HG02852 (cell line): ENCODE measurements around the gene MINK1.
"Not testable (repeated sequence)": the region's sequence is repeated elsewhere in the genome, so short reads cannot be mapped to it uniquely, and the experiment has no call there.

Experiments used
- ATAC-seq: cut with Tn5 transposase; IDR thresholded peaks from one replicate; pipeline ENCODE4 v1.9.1; 2021; ENCODE audit warnings: mild to moderate bottlenecking, moderate library complexity; ENCODE audit not compliant: unreplicated experiment

The MINK1 gene

GRCh38 chr17:4926577-4927335 is 93.6 kb downstream of the MINK1 start:
- ATAC-seq = not testable (repeated sequence)

- no peak for ATAC-seq
Observed at GRCh38 chr17:4928881-4929280, 95.7 kb downstream of the MINK1 start.

DNA sequence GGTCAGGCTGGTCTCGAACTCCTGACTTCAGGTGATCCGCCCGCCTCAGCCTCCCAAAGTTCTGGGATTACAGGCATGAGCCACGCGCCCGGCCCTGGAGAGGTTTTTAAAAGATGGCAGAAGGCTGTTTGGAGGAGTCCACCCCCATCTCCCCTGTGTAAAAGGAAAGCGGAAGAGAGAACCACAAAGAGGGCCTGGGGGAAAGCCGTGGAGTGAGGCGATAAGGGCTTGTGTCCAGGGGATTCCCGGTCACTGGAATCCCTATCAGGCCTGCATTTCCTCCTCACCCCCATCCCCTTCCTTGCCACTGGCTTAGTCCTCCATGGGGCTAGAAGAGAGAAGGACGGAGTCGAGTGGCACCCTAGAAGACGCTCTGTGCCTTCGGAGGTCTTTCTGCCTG is 98.8 kb downstream of the MINK1 start, which contains the start of gene GP1BA:
Gene GP1BA, plus strand, starts transcription at position 315 of the 400 bp plus-strand sequence. CDS start 328 bp downstream, outside the sequence.
- ATAC-seq = no peak

GRCh38 chr17:4932756-4933155 is 99.6 kb downstream of the MINK1 start:
- no peak for ATAC-seq

DNA sequence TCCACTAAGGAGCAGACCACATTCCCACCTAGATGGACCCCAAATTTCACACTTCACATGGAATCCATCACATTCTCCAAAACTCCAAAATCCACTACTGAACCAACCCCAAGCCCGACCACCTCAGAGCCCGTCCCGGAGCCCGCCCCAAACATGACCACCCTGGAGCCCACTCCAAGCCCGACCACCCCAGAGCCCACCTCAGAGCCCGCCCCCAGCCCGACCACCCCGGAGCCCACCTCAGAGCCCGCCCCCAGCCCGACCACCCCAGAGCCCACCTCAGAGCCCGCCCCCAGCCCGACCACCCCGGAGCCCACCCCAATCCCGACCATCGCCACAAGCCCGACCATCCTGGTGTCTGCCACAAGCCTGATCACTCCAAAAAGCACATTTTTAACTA is 100.5 kb downstream of the MINK1 start:
- no peak for ATAC-seq

DNA sequence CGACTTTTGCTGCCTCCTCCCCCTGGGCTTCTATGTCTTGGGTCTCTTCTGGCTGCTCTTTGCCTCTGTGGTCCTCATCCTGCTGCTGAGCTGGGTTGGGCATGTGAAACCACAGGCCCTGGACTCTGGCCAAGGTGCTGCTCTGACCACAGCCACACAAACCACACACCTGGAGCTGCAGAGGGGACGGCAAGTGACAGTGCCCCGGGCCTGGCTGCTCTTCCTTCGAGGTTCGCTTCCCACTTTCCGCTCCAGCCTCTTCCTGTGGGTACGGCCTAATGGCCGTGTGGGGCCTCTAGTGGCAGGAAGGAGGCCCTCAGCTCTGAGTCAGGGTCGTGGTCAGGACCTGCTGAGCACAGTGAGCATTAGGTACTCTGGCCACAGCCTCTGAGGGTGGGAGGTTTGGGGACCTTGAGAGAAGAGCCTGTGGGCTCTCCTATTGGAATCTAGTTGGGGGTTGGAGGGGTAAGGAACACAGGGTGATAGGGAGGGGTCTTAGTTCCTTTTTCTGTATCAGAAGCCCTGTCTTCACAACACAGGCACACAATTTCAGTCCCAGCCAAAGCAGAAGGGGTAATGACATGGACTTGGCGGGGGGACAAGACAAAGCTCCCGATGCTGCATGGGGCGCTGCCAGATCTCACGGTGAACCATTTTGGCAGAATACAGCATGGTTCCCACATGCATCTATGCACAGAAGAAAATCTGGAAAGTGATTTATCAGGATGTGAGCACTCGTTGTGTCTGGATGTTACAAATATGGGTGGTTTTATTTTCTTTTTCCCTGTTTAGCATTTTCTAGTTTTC is 101.2 kb downstream of the MINK1 start:
- no peak for ATAC-seq

DNA sequence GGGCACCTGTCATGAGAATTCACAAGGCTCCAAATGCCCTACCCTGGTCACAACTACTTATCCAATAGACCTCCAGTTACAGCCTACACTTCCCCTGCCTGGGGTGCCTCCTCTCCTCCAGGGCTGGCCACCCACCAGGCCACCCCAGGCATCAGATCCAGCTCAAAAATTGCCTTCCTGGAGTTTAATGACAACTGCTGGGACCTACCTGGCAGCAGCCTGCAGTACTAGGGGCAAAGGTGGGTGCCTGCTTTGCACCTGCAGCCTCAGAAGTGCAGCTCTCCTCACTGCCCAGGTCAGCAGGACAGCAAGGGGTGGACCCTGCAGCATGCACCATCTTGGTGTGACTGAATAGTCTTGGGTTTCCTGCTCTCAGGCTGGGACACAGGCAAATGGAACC is 102.5 kb downstream of the MINK1 start:
- no peak for ATAC-seq

DNA sequence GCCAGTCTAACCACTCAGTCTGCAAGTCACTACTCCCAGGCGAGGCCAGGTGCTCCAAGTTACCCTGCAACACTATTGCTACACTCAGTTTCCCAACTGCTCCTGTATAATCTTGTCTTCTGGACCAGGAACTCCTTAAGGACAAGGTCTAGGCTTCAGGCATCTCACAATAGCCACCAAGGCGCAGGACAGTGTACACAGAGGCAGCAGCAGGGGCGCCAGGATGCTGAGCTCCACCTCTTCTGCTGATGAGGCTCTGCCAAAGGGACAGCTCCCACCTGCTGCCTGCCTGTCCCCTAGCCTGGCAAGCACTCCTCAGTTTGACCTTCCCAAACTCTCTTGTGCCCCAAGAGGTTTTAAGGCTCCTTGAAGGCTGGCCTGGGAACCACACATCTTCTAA is 103.3 kb downstream of the MINK1 start:
- no peak for ATAC-seq

DNA sequence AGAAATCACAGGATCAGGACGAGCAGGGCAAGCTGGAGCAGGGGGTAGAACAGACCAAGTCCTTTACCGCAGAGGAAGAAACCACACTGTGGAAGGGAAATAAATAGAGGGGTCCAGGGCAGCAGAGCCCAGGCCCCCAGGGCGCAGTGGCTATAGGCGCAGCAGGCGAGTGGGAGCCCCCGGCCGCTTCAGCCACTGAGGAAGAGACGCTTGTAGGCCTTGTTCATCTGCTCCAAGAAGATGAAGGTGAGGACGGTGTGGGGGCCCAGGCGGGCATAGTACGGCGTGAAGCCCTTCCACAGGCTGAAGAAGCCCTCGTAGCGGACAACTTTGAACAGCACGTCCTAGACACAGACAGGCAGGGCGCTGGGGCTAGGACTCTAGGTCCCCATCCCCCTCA is 104.4 kb downstream of the MINK1 start:
- ATAC-seq = no peak

GRCh38 chr17:4938069-4938491 is 104.9 kb downstream of the MINK1 start:
- ATAC-seq = no peak

GRCh38 chr17:4938688-4939545 is 105.8 kb downstream of the MINK1 start:
- no peak for ATAC-seq

DNA sequence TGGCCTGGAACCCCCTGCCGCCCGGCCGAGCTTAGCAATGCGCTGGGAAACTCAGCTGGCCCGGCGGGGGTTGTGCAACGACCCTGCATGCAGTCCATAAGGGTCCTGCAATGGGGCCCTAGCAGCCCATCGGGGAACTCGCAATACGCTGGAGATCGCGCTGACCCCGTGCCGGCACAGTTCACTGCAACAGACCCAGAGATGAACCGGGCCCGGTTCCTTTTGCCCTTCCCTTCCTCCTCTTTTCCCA is 106.3 kb downstream of the MINK1 start:
- peak; percentile 21 for ATAC-seq

DNA sequence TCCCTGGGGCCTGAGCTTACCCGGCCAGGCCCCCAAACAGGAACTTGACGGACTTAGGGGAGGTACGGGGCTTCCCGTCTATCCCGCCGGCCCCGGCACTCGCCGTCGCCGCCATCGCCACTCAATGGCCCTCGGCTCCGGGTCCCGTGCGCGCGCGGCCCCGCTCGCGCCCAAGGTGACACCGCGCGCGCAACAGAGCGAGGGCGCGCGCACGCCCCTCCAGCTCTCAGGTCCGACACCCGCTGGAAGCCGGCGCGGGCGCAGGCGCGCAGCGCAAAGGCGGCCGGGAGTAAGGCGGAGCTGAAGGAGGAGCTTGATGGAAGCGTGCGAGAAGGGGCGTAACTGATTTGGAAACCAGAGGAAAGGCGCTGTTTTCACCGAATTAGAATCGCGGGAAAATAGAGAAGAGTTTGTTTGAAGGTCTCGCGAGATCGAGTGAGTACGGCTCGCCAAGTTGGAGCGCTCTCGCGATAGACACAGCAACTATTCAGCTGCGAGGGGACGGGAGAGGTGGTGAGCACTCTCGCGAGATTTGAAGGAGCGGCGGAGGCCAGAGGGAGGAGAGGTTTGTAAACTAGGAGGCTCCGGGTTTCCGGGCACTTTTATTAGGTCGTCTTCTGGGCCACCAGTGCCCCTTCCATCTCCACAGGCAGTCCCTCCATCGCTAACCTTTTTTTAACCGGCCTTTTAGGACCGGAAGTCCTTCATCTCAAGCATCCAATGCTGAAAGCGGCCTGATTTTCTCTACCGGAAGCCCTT is 106.8 kb downstream of the MINK1 start, which contains the start of the genes RNF167 and SLC25A11:
Gene RNF167, plus strand, starts transcription at position 473 of the 759 bp plus-strand sequence. CDS start 642 bp downstream, outside the sequence.
Gene SLC25A11, minus strand, starts transcription at position 251 of the 759 bp plus-strand sequence. Its CDS starts 136 bp downstream, at position 115.
- peak; percentile 65 for ATAC-seq

GRCh38 chr17:4940555-4941318 is 107.6 kb downstream of the MINK1 start:
- ATAC-seq = no peak

DNA sequence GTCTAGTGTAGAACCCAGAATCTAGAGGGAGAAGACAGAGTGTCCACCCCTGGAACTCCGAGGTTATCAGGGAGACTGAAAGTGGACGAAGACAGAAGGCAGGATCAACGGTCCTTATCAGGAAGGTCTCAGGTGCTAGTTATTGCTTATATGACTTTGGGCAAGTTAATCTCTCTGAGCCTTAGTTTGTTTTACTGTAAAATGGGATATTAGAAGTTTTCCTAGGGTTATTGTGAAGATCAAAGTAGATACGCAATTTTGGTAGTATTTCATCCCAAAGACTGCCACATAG is 108.1 kb downstream of the MINK1 start:
- no peak for ATAC-seq

DNA sequence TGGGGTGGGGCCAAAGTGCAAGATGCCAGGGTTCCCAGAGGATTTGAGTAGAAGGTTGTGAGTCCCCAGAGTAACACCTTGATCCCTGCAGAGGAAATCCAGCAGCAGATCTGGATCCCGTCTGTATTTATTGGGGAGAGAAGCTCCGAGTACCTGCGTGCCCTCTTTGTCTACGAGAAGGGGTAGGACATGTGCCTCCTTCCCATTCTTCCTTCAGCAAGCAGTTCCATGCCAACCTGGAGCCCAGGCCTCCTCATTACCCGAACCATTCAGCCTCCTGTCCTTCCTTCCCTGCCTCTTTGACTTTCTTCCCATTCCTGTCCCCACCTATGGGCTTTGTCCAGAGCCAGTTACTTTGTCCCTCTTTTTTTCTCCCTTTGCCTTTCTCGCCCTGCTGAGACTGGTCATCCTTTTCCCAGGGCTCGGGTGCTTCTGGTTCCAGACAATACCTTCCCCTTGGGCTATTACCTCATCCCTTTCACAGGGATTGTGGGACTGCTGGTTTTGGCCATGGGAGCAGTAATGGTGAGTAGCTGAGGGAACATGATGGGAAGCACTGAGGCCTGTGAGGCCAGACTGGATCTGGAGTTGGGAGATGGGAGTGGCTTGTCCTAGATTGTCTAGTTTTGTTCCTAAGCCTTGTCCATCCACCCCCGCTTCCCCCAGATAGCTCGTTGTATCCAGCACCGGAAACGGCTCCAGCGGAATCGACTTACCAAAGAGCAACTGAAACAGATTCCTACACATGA is 109.8 kb downstream of the MINK1 start:
- ATAC-seq = no peak

- ATAC-seq = no peak
Observed at GRCh38 chr17:4944163-4944553, 111.0 kb downstream of the MINK1 start.

DNA sequence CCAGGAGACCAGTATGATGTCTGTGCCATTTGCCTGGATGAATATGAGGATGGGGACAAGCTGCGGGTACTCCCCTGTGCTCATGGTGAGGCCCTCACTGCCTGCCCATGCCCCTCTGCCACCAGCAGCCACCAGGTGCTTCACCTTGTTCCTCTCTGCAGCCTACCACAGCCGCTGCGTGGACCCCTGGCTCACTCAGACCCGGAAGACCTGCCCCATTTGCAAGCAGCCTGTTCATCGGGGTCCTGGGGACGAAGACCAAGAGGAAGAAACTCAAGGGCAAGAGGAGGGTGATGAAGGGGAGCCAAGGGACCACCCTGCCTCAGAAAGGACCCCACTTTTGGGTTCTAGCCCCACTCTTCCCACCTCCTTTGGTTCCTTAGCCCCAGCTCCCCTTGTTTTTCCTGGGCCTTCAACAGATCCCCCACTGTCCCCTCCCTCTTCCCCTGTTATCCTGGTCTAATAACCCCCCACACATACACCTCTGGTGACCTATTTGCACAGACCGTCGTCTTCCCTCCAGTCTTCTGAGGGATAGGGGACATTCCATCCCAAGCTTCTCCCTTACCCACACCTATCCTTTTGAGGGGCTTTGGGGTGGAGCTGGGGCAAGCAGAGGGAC is 111.5 kb downstream of the MINK1 start:
- ATAC-seq = no peak
